Measurements from ENCODE around the gene CFAP57.
A peak's percentile ranks its signal among the peaks of the same experiment; 100 is the strongest.

Gene CFAP57

DNA sequence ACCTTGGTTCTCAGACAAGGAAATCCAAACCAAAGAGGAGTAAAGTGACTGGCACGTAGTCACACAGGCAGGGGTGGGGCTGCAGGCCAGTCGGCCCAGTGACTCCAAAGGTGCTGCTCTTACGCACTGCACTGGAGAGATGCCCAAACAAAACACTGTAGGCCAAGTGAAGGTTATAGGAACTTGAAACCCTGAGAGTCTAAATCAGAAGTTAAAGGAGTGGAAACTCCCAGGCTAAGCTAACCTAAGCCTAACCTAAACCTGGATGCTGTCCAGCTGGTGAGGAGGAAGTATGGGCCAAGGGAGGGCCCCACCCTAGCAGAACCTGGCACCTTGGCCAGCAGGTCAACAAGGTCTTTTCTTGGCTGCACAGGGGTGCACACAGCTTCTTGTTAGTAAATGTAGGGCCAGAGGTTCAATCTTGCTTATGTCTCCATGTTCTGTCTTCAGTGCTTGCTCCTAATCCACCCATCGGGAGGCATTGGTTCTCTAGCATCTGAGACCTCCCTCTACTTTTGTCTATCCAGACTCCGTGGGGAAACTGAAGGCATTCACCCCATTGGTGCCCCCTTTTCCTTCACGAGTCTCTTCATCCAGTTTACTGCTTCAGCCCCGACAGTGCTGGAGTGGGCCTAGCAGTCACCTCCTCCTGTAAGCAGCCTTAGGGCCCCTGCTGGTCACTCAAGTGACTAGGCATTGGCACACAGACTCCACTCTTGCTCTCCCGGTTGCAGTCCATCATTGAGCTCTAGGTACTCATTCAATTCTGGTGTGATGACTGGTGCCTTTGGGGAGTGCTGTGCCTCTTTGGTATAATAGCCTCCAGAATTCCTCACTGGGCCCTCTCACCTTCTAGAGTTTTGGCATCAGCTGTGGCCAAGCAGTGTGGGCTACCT, 84.8 kb downstream of the CFAP57 start:
- DNase-seq, result no peak

DNA sequence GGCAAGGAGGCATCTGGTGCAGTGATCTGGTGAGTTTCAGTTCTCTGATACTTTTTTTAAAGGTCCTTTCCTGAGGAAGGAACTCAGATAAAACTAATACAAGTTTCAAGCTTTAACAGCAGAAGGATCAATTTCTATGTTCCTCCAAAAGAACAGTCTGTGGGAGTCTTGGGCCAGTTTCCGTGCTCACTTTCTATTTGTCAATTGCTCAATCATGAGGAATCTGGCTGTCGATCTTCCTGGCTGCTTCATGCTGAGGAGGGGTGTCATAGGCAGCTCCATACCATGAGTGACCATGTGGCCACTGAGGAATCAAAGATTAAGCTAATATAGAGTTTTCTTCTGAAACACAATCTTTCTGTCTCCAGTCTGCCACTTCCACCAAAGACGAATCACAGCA, 86.2 kb downstream of the CFAP57 start:
- DNase-seq, result no peak

DNA sequence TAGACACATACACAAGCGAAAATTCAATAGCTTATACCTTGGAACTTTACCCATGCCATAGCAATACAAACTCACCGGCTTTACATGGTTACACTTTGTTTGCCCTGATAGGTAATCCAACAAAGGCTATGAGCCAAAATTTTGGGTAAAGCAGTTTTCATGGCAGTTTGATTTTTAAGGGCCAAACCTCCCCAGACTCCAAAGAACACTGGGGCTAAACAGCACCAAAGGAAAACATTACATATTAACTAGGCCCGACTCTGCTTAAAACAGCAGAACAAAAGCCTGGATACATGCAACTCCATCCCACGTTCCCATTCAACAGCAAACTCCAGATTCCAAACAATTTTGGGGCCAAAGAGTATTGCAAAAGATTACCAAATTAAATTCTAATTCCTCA, 93.3 kb downstream of the CFAP57 start:
- DNase-seq, result no peak

DNA sequence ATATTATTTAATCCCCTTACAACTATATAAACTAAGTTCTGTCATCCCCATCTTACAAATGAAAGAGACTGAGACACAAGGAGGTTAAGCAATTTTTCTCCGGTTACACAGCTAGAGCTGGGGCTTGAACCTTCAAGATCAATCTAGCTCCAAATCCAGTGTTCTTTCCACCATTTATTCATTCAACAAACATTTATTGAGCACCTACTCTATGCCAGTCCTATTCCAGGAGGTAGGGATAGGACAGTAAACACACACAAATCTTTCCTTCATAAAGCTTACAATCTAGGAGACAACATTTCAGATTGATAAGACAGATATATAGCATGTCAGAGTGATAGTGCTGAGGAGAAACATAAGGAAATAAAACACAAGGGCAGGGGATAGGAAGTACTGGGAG, 94.8 kb downstream of the CFAP57 start:
- no peak for DNase-seq

GRCh38 chr1:43267291-43267805, 95.2 kb downstream of the CFAP57 start:
- DNase-seq, result peak; percentile 72

DNA sequence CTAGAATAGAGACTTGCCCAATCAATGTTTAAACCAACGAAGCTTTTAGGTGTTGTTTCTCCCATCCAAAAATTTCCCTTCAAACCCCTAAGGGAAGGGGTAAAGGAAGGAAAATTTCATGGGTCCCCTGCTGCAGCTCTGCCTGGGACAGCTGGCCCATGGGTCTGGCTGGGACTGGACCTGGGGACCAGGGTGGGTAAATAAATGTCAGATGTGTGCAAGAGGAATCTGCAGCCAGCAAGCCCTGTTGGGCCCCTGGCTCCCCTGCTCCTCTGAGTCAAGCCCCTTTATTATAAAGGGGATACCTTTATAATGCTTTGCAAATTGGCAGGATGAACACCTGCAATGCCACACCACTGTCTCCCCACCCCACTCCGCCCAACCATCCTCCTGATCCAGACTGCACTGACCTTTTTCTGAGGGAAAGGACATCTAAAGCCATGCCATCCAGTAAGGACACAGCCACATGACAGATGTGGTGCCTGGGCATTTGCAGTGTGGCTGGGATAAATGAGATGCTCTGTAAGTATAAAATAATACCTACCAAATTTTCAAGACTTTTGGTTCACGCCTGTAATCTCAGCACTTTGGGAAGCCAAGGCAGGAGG, 95.8 kb downstream of the CFAP57 start:
- DNase-seq, result no peak

- no peak for DNase-seq
Observed at GRCh38 chr1:43269627-43270375, 97.7 kb downstream of the CFAP57 start, which contains the start of gene TMEM125. Gene TMEM125, plus strand, starts transcription at chr1:43269983. Its CDS starts 2,740 bp downstream, at chr1:43272723.

DNA sequence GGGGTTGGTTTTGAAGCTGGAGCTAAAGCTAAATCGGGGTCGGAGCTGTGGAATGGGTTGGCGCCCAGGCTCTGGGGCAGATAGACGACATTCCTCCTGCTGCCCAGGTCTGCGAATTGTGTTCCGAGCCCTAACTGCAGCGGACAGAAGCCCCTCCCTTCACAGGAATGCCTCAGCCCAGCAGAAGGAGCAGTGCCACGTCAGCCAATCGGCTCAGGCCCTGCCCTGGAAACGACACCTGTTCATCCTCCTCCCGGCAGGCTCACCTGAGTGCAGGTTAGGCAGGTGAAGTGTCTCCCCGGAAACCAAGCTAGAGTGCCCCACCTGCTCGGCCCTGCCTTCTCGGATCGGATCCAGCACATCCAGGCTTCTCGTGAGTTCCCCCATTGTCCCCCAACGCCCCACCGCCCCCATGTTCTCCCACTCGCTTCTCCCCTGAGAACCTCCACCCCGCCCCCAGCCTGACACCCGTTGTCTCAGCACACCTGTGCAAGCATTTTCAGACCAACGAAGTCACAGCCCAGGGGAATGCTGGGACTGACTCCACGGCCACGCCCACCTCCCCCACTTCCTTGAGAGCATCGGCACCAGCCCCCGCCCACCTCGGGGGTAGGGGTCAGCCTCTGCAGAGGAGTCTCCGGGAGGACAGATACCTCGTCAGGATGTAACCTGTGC, 98.4 kb downstream of the CFAP57 start:
- no peak for DNase-seq

DNA sequence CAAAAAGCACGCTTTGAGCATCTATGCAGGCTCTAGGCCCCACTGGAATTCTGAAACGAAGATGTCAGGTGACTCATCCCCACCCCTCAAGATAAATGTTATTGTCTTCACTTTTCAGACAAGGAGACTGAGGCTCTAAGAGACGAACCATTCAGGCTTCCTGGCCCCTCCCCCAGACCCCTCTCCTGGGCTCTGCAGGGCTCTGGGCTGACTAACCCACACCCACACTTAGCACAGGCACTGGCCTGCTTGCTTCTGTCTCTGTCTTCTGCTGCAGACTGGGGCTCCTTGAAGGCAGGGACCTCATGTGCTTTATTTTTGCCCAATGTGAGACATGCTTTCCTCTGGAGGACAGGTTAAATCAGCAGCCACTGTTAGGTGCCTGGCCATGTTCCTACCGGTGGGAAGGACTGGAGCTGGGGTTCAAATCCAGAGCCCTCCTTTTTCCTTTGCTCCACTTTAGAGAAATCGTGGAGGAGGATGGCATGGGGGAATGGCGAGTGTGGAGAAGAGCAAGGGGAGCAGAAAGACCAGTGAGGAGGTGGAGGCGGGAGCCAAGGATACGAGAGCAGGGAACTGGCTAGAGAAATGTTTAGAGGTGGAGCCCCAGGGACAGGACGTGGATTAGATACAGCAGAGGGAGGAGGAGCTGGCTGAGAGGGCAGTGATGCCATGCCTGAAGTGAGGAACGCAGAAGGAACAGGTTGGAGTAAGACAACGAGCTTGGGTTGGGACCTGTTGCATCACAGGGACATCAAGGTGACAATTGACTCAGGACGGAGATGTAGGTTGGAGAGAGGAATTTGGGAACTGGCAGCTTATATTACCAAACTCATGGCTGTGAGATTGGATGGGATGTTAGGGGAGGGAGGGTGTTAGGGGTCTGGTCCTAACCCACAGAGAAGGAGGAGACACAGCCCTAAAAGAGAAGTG, 99.3 kb downstream of the CFAP57 start:
- peak; percentile 13 for DNase-seq

DNA sequence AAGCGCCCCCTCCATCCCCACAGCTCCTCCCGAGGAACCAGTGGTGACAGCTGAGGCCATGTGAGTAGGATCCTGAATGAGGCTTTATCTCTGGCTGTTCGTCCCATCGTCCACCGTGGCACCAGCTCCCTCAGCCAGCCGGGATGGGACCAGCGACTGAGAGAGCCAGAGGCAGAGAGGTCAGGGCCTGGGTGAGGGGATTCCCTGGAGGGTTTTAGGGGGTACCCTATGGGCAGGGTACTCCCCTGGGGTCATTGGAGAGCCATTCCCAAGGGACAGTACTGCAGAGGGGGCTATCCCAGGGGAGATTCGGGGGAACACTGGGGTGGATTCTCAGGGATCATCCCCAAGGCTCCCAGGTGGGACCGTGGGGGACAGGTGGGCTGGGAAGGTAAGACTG, 100.0 kb downstream of the CFAP57 start:
- no peak for DNase-seq

GRCh38 chr1:43272576-43273571, 100.7 kb downstream of the CFAP57 start:
- no peak for DNase-seq

DNA sequence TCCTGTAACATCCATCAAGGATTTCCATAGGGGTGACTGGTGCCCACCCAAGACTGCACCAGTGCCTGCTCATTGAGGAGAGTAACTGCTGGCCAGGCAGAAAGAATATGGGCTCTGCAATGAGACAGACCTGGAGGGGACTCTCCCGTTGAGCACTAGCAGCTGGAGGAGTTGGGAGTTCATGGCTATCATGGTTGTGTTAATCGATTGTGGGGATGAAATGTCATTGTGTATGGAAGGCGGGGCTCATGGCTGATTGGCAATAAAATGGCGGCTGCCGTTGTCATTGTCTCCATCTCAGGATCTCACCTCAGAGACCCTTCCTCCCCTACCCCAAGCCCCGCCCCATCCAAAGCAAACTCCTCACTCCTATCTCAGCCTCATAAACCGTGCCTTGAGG, 101.6 kb downstream of the CFAP57 start:
- no peak for DNase-seq

- DNase-seq, result peak; percentile 45
Observed at GRCh38 chr1:43274125-43274803, 102.1 kb downstream of the CFAP57 start.

DNA sequence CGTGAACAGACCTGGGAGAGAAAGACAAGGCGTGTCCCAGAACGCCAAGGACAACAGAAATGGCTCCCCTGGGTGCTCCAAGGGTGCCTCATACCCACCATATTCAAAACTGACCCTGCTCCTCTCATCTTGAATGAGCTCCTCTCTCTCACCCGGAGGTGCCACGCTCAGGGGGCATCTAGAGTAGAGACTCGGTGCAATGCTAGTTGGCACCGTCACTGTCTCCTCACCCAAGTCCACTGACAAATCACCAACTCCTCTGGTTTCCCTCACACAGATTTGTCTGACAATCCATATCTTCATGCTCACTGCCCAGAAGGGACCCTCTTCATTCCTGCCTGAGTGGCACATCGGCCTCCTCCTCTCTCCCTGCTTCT, 102.7 kb downstream of the CFAP57 start:
- no peak for DNase-seq

DNA sequence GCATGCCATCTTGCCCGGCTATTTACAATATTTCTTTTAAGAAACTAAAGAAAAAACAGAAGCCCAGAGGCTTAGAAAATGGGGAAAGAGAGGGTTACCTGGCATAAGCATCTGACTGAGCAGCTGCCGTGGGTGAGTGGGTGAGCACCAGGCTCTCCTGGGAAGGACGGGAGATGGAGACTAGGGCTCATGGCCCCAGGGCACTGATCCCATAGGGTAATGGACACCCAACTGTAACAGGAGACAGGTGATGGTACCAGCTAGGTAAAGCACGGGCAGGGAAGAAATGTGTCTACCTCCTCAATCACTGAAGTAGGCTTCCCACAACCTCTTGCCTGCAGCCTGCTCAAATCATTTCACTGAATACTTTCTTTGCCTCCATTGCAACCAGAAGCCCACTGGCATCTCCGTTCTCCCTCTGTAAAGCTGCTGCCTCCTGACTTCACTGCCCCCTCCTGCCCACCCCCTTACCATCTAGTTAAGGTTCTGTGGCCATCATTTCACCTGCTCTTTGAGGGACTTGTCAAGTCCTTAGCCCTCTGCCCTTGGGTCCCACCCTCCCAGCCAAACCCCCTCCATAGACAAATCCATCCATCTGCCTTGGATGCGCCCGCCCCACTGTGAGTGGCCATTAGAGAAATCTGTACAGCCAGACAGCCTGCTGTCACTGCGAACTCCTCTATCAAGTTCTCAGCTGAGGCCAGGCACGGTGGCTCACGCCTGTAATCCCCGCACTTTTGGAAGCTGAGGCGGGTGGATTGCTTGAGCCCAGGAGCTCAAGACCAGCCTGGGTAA, 103.9 kb downstream of the CFAP57 start:
- no peak for DNase-seq

- DNase-seq, result no peak
Observed at GRCh38 chr1:43276673-43277072, 104.5 kb downstream of the CFAP57 start.

DNA sequence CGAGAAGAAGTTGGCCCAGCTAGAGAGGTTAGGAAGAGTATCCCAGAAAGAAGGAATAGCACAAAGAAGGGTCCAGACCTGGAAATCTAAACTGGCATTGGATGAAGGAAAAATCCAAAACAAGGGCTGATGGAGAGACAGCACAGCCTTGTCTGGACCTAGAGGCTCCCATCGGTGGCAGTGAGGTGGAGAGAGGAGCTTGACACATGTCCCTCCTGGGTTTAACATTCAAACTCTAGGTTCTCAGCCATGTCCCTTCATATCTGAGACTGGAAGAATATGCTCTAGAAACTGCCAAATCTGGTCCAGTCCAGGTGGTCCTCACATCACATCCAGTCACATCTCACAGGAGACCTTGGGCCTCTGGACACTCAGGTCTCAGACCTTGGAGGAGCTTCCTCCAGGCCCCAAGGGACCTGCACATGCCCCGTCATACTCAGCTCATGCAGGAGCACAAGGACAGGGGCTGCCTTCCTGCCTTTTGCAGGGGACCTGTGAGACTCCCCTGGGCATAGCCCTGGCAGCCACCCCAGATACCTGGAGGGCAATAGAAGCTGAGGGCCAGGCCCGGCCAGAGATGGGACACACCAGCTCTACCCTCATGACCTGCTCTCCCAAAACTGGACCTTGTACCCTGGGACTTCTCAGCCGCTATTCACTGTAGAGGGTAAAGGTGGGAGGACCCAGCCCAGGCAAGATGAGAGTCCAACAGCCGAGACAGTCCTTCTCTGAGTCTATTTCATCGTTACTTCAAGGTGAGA, 105.2 kb downstream of the CFAP57 start:
- DNase-seq, result no peak

- DNase-seq, result no peak
Observed at GRCh38 chr1:43279161-43279560, 107.0 kb downstream of the CFAP57 start.
